ENCODE results near the gene CLSTN2. TPM values are rescaled to one million over a fixed set of nuclear protein-coding genes. Genes with fewer than 3 reads are reported as not detected.

Gene CLSTN2
- total and polyA plus RNA-seq, 2 of the 4 experiments (the other 2 are of a cell fraction), result under 0.01 to 0.07 TPM

DNA sequence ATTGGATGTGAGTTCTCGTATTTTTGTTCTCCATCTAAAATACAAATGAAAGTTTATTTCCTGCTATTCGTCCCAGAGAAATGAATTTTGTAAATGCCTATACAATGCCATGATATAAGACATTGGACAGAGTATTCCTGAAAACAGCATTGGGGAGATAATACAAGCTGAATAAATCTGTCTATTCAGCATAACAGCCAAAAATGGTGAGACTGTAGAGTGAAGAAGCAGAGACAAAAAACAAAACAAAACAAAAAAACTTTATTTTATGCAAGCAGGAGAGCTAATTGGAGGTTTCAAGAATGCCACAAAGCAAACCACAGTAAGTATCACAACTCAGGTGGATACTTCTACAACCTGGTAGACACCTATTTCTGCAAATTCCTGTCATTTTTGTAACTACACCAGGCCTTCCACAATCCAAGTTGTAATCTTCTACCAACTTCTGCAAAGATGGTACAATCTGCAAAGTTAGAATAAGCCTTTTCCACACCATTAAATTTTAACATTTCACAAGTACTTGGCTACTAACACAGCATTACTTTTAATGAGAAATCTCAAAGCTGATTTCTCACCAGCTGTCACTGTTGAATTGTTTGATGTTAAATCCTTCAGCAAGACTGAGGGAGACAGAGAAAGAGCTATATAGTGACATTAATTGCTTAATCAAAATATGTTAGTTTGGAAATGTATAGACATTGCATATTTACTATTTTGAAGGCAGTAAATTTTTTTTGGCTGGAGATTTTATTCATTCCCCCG is 163.1 kb downstream of the CLSTN2 start:
- H3K4me2 ChIP-seq (ENCODE audit: low read depth, low read length), result no peak overlapping the region
- H3K27ac ChIP-seq (ENCODE audit: insufficient read depth, low read length), result no peak overlapping the region
- H4K20me1 ChIP-seq (ENCODE audit: insufficient read depth, low read length), result no peaks in the 10 kb centered on the region
- in situ Hi-C loops (cut with MboI; ENCODE audit: low sequenced_read_pairs) (no loop called here), dilution Hi-C loops (cut with HindIII; ENCODE audit: low sequenced_read_pairs, unreplicated experiment) (no loop called here), intact Hi-C loops (cut with micrococcal nuclease) (no loop called here)
- no peak overlapping the region for H2AK9ac ChIP-seq (replicated peaks; ENCODE audit: low read depth, low read length, poor library complexity)
- peaks cover 4% of the 10 kb centered on the region; the same call in 1 of the 2 replicates for H3K9me3 ChIP-seq (ENCODE audit: control insufficient read depth, insufficient read depth, low read length)
- H3K4ac ChIP-seq (ENCODE audit: low read depth, low read length), result no peak overlapping the region
- H4K5ac ChIP-seq (ENCODE audit: low read depth, low read length), result no peak overlapping the region
- no peak overlapping the region for H3K4me3 ChIP-seq (ENCODE audit: insufficient read depth, low read depth, low read length)
- BruUV-seq (replicated peaks), result no TSS peak
- ATAC-seq (ENCODE audit: low read depth) (no peak), DNase-seq (no peak)
- no peak overlapping the region for H2BK20ac ChIP-seq (ENCODE audit: low read depth, low read length)
- no peaks in the 10 kb centered on the region for H3K9me1 ChIP-seq (ENCODE audit: insufficient read depth, low read length)
- POLR2A ChIA-PET (ENCODE audit: unreplicated experiment), result no interaction called here
- H4K8ac ChIP-seq (ENCODE audit: low read depth in 2 of 2, low read length in 2 of 2), result no peak overlapping the region
- no peak overlapping the region for H2AFZ ChIP-seq (replicated peaks; ENCODE audit: low read length, poor library complexity)
- no peak overlapping the region for H3K18ac ChIP-seq (ENCODE audit: low read depth, low read length)
- no peak overlapping the region for H4K91ac ChIP-seq (ENCODE audit: insufficient read depth, low read depth, low read length)
- no peak overlapping the region for H2BK120ac ChIP-seq (ENCODE audit: low read depth, low read length)
- no peak overlapping the region for H2BK5ac ChIP-seq (ENCODE audit: low read depth, low read length, poor library complexity, severe bottlenecking)
- no peaks in the 10 kb centered on the region for H3K79me1 ChIP-seq (ENCODE audit: low read depth in 1 of 2, low read length in 2 of 2)
- no peak overlapping the region for H3K14ac ChIP-seq (replicated peaks; ENCODE audit: low read depth, low read length)
- no peak overlapping the region for H3K56ac ChIP-seq (ENCODE audit: extremely low read depth, insufficient read depth, low read length)
- CTCF ChIA-PET, result no interaction called here
- no peaks in the 10 kb centered on the region for H3K27me3 ChIP-seq (ENCODE audit: control insufficient read depth, insufficient read depth, low read length)
- no peak overlapping the region for H2AK5ac ChIP-seq (ENCODE audit: low read depth, low read length)
- no peak for TF ChIP-seq CEBPB (IDR thresholded peaks at IDR 0.05; ENCODE audit: low read depth, low read length)
- no peak for TF ChIP-seq CTCF (conservative IDR thresholded peaks at IDR 0.05; ENCODE audit: low read depth, low read length)
- peak; percentile 83 for TF ChIP-seq MAFK (IDR thresholded peaks at IDR 0.05; ENCODE audit: low read depth, low read length)
- no peak for TF ChIP-seq RFX5 (IDR thresholded peaks at IDR 0.05; ENCODE audit: low read depth, low read length)
- no peak for TF ChIP-seq USF2 (IDR thresholded peaks at IDR 0.05; ENCODE audit: low read depth, low read length)
- no peak for TF ChIP-seq NFE2L2 (IDR thresholded peaks at IDR 0.05; ENCODE audit: low read depth, low read length)
- no peak for TF ChIP-seq POLR2A (IDR thresholded peaks at IDR 0.05; ENCODE audit: low read depth, low read length)
- H3K4me1 ChIP-seq (ENCODE audit: control insufficient read depth, insufficient read depth, low read length), result no peaks in the 10 kb centered on the region
- no peak overlapping the region for H3K23ac ChIP-seq (ENCODE audit: low read depth, low read length)
- no peak overlapping the region for H3K9ac ChIP-seq (ENCODE audit: low read depth, low read length)
- H3K36me3 ChIP-seq (ENCODE audit: control insufficient read depth, insufficient read depth, low read length), result no peaks in the 10 kb centered on the region
- no peak overlapping the region for H2BK15ac ChIP-seq (ENCODE audit: low read depth, low read length)
- no CpG with 5 or more reads among the region's 3 CpGs for WGBS, 2 experiments (ENCODE audit: extremely low coverage in 2 of 2, insufficient read length in 1 of 2)

Measured in IMR-90 (cell line).